HFFc6 (cell line): ENCODE data around the gene CEACAM8. TPM values are rescaled to one million over a fixed set of nuclear protein-coding genes. Genes with fewer than 3 reads are reported as not detected.
"Not testable (repeated sequence)": the region's sequence is repeated elsewhere in the genome, so short reads cannot be mapped to it uniquely, and the experiment has no call there.

ENCODE experiments used
- DNase-seq: peaks from one replicate; pipeline ENCODE4 v3.0.0-alpha.2; 2018
- H3K27ac Mint-ChIP-seq: 2 replicates; pipeline ENCODE4 v1.8.0; 2020; ENCODE audit warnings: mild to moderate bottlenecking, mixed read lengths
- H3K27me3 Mint-ChIP-seq: 2 replicates; pipeline ENCODE4 v1.8.0; 2021; ENCODE audit warnings: mild to moderate bottlenecking, moderate library complexity, mixed read lengths; ENCODE audit not compliant: insufficient read depth
- H3K36me3 Mint-ChIP-seq: 2 replicates; pipeline ENCODE4 v1.8.0; 2021; ENCODE audit warnings: low read depth, mixed read lengths
- H3K4me1 Mint-ChIP-seq: 2 replicates; pipeline ENCODE4 v1.8.0; 2020; ENCODE audit warnings: low read depth, mixed read lengths
- H3K4me3 Mint-ChIP-seq: 2 replicates; pipeline ENCODE4 v1.8.0; 2020; ENCODE audit warnings: mild to moderate bottlenecking, moderate library complexity, mixed read lengths
- H3K9me3 Mint-ChIP-seq: 2 replicates; pipeline ENCODE4 v1.8.0; 2020; ENCODE audit warnings: mild to moderate bottlenecking, mixed read lengths
- CTCF ChIP-seq: fragments of 200-600 bp; sonication (generic); IDR thresholded peaks from 2 replicates; pipeline ENCODE4 v1.5.0; 2021; ENCODE audit warnings: antibody characterized with exemption, mild to moderate bottlenecking
- total RNA-seq, 6 experiments: library from RNA; stranded (reverse); fragmentation: NEBNext Ultra II Directional; extraction: Animal tissue kit (Norgen Biotek cat#: 25700); gene quantifications; 2 replicates in 1 of 6; 3 replicates in 5 of 6; pipeline ENCODE4 v1.2.3, GENCODE V29; 2021

Gene CEACAM8
- total RNA-seq, 6 experiments from 2014 or later: not detected

- H3K9me3 Mint-ChIP-seq: peaks cover 32% of the 10 kb centered on the region
- H3K4me3 Mint-ChIP-seq: no peak overlapping the region
- TF ChIP-seq CTCF: no peak
- peaks cover 69% of the 10 kb centered on the region for H3K27me3 Mint-ChIP-seq
- peaks cover 16% of the 10 kb centered on the region; the same call in 1 of the 2 replicates for H3K36me3 Mint-ChIP-seq
- DNase-seq: peak; percentile 79
- no peak overlapping the region for H3K27ac Mint-ChIP-seq
- H3K4me1 Mint-ChIP-seq: no peaks in the 10 kb centered on the region
Measured at GRCh38 chr19:42553292-42554045, 41.3 kb downstream of the CEACAM8 start.

GRCh38 chr19:42552086-42553065 lies 42.3 kb downstream of the CEACAM8 start:
- no peak for TF ChIP-seq CTCF
- no peak for DNase-seq
- Mint-ChIP-seq H3K27ac (no peak overlapping the region), H3K4me3 (no peak overlapping the region), H3K9me3 (peaks cover 27% of the 10 kb centered on the region), H3K27me3 (peaks cover 66% of the 10 kb centered on the region), H3K4me1 (no peaks in the 10 kb centered on the region), H3K36me3 (peaks cover 13% of the 10 kb centered on the region; the same call in 1 of the 2 replicates)

GRCh38 chr19:42550521-42550920 lies 44.2 kb downstream of the CEACAM8 start:
- 0 out of 2 replicates have a peak, but pooled peaks have one; percentile 11 for TF ChIP-seq CTCF
- DNase-seq, H3K27ac Mint-ChIP-seq, H3K4me1 Mint-ChIP-seq, H3K4me3 Mint-ChIP-seq: not testable (repeated sequence)
- peaks cover 24% of the 10 kb centered on the region for H3K9me3 Mint-ChIP-seq
- H3K36me3 Mint-ChIP-seq: peaks cover 10% of the 10 kb centered on the region; the same call in 1 of the 2 replicates
- H3K27me3 Mint-ChIP-seq: peaks cover 54% of the 10 kb centered on the region

- DNase-seq, H3K4me3 Mint-ChIP-seq, H3K27ac Mint-ChIP-seq, H3K4me1 Mint-ChIP-seq: not testable (repeated sequence)
- peaks cover 45% of the 10 kb centered on the region for H3K27me3 Mint-ChIP-seq
- peaks cover 10% of the 10 kb centered on the region; the same call in 1 of the 2 replicates for H3K36me3 Mint-ChIP-seq
- peaks cover 24% of the 10 kb centered on the region for H3K9me3 Mint-ChIP-seq
Measured at GRCh38 chr19:42549067-42549466, 45.7 kb downstream of the CEACAM8 start.

GRCh38 chr19:42548552-42548951 lies 46.2 kb downstream of the CEACAM8 start:
- Mint-ChIP-seq H3K27ac (no peak overlapping the region), H3K27me3 (peaks cover 43% of the 10 kb centered on the region), H3K4me1 (no peaks in the 10 kb centered on the region), H3K9me3 (peaks cover 24% of the 10 kb centered on the region), H3K4me3 (no peak overlapping the region), H3K36me3 (peaks cover 10% of the 10 kb centered on the region; the same call in 1 of the 2 replicates)
- no peak for TF ChIP-seq CTCF
- DNase-seq: no peak
